Measurements from ENCODE around the gene KLHL29. TPM values are rescaled to one million over a fixed set of nuclear protein-coding genes. Genes with fewer than 3 reads are reported as not detected.

KLHL29 gene
- total and polyA plus RNA-seq, 2 donors (not counting 3 experiments of a cell fraction or from before 2014, with no cell fraction given): 4.6 to 12.7 TPM

- ChIA-PET CTCF (interaction anchor here (0.6 kb wide), 1 partner anchor 16 kb away, joined by 3 read pairs; no protein-coding TSS in a partner anchor), POLR2A (no interaction called here)
- Histone ChIP-seq H3K4me3 (replicated peaks in 1 of 3; ENCODE audit: insufficient read depth in 1 of 3, low read depth in 1 of 3, low read length in 3 of 3) (no peak overlapping the region), H2AFZ (ENCODE audit: low read depth, low read length) (no peak overlapping the region), H4K20me1 (replicated peaks; ENCODE audit: control insufficient read depth, extremely low read depth, insufficient read depth, low read length) (no peaks in the 10 kb centered on the region), H3K27ac (ENCODE audit: insufficient read depth, low read depth, low read length) (no peak overlapping the region), H3K79me2 (ENCODE audit: control insufficient read depth, insufficient read depth, low read length) (no peaks in the 10 kb centered on the region), H3K27me3 (ENCODE audit: control insufficient read depth in 2 of 2, insufficient read depth in 2 of 2, low read length in 2 of 2) (no peaks in the 10 kb centered on the region), H3K9me1 (replicated peaks; ENCODE audit: control insufficient read depth, extremely low read depth, insufficient read depth, low read length) (no peaks in the 10 kb centered on the region), H3K4me2 (ENCODE audit: insufficient read depth, low read length) (no peak overlapping the region), H3K9ac (replicated peaks; ENCODE audit: extremely low read depth, insufficient read depth, low read length) (no peak overlapping the region), H3K9me3 (replicated peaks; ENCODE audit: control insufficient read depth, insufficient read depth, low read length) (no peaks in the 10 kb centered on the region), H3K4me1 (ENCODE audit: control insufficient read depth, extremely low read depth, insufficient read depth, low read length) (peaks cover 12% of the 10 kb centered on the region), H3K36me3 (ENCODE audit: control insufficient read depth in 2 of 2, extremely low read depth in 1 of 2, insufficient read depth in 2 of 2, low read length in 2 of 2) (no peaks in the 10 kb centered on the region)
- FAIRE-seq: no peak
- no TSS peak for BruUV-seq (replicated peaks)
- dilution Hi-C loops (cut with MboI; ENCODE audit: extremely low pct_ligation_motif_present, low sequenced_read_pairs) (no loop called here), intact Hi-C loops (cut with micrococcal nuclease) (no loop called here)
- DNase-seq (ENCODE audit: low read depth, low spot score): no peak
- no peak for TF ChIP-seq MAX (IDR thresholded peaks at IDR 0.05; ENCODE audit: insufficient read depth, insufficient read length)
- no peak for TF ChIP-seq POLR2AphosphoS5 (IDR thresholded peaks at IDR 0.05; ENCODE audit: insufficient read depth, low read depth, low read length)
- TF ChIP-seq JUN (IDR thresholded peaks at IDR 0.05; ENCODE audit: borderline replicate concordance, insufficient read depth, insufficient read length, low read depth): no peak
- TF ChIP-seq FOS (IDR thresholded peaks at IDR 0.05; ENCODE audit: borderline replicate concordance, insufficient read depth, low read length): no peak
- no peak for TF ChIP-seq MYC (IDR thresholded peaks at IDR 0.05; ENCODE audit: low read depth, low read length)
- TF ChIP-seq POLR2A (IDR thresholded peaks at IDR 0.05; ENCODE audit: low read depth, low read length): no peak
- no peak for TF ChIP-seq GATA2 (IDR thresholded peaks at IDR 0.05; ENCODE audit: insufficient read depth, insufficient read length, low read depth, low read length)
- no peak for TF ChIP-seq CTCF (IDR thresholded peaks at IDR 0.05; ENCODE audit: extremely low read depth in 1 of 2, insufficient read depth in 1 of 2, low read depth in 1 of 2, low read length in 2 of 2)
- no peak for TF ChIP-seq EZH2 (IDR thresholded peaks at IDR 0.05; ENCODE audit: borderline replicate concordance, low read depth, low read length, severe bottlenecking)
Measured at GRCh38 chr2:23379220-23379695, 5.7 kb upstream of the KLHL29 start.

Data from endothelial cell of umbilical vein (primary cell).